Right lobe of liver (tissue), 4 donors: ENCODE results near the gene GNAQ.

Source experiments
- CTCF ChIP-seq, 4 donors: fragments of 200-600 bp in 3 of 4; fragments of 450-650 bp in 1 of 4; IDR thresholded peaks; one replicate each; pipeline versions ENCODE4 v1.5.1 to v1.8.0; 2016 to 2022; ENCODE audit warnings: antibody characterized with exemption in 4 of 4, mild to moderate bottlenecking in 2 of 4
- POLR2A ChIP-seq: fragments of 450-650 bp; IDR thresholded peaks from one replicate; pipeline ENCODE4 v1.6.1; 2017; ENCODE audit warnings: antibody characterized with exemption, mild to moderate bottlenecking
- donor health status: DM: no; HTN: no; CAD: no.
- donor health status: DM: no; HTN: no; CAD: no.
- donor health status: DM: no; HTN: yes; CAD: no.

GRCh38 chr9:77833561-77834429, 197.8 kb downstream of the GNAQ start:
- TF ChIP-seq CTCF (IDR thresholded peaks at IDR 0.05): no peak
- TF ChIP-seq POLR2A: no peak
